BE2C (cell line): ENCODE data around the gene VAV3.
A peak's percentile ranks its signal among the peaks of the same experiment; 100 is the strongest.
"Not testable (repeated sequence)": the region's sequence is repeated elsewhere in the genome, so short reads cannot be mapped to it uniquely, and the experiment has no call there.

Experiments used
- DNase-seq: peaks from one replicate; pipeline ENCODE4 v3.0.0-alpha.2; 2020
- H3K27me3 ChIP-seq: fragments of 250-450 bp; sonication (Bioruptor Pico); 2 replicates; pipeline ENCODE4 v1.5.1; 2020; ENCODE audit warnings: mild to moderate bottlenecking
- H3K36me3 ChIP-seq: fragments of 250-450 bp; sonication (Bioruptor Pico); 2 replicates; pipeline ENCODE4 v1.5.1; 2020; ENCODE audit warnings: mild to moderate bottlenecking
- H3K4me1 ChIP-seq: fragments of 250-450 bp; sonication (Bioruptor Pico); 2 replicates; pipeline ENCODE4 v1.5.1; 2020
- H3K4me3 ChIP-seq: 2 replicates; pipeline ENCODE4 v1.5.1; 2011; ENCODE audit warnings: low read depth, low read length
- H3K9me3 ChIP-seq: fragments of 250-450 bp; sonication (Bioruptor Pico); 2 replicates; pipeline ENCODE4 v1.5.1; 2020
- CTCF ChIP-seq: IDR thresholded peaks from 2 replicates; pipeline ENCODE4 v1.5.1; 2012; ENCODE audit warnings: mild to moderate bottlenecking, low read depth, low read length

The VAV3 gene

DNA sequence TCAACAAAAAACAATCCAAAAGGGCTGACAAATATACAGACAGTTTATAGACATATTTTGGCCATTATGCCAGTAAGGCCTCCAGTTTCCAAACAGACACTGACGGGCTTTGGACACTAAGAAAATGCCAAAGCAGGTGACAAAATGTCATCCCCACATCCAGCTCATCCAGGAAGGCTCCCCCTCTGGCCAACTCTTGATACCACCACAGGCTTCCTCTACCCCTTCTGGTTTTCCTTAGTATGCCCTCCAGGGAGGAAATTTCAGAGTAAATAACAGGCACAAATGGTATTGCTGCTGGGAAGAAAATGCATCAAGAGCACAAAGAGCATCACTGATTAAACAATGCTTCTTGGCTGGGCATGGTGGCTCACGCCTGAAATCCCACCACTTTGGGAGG, 225.3 kb downstream of the VAV3 start:
- Histone ChIP-seq H3K4me3 (no peak overlapping the region), H3K36me3 (no peaks in the 10 kb centered on the region), H3K4me1 (no peaks in the 10 kb centered on the region)

DNA sequence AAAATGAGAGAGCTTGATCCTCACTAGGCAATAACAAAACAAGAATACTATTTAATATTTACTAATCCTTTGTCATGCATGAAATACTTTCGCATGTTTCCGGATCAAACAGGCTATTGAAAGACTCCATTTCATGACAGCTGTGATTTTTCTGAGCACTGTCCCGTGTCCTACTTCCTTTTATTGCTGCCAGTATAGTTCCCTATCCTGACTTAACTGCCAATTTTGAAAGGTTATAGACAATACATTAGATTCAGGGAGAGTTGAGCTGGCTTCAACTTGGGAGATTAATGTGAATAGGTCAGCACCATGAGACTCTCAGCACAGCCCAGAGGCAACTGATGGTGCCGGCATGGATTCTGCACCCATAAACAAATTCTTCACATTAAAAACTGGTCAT, 225.8 kb downstream of the VAV3 start:
- Histone ChIP-seq H3K4me1 (no peaks in the 10 kb centered on the region), H3K36me3 (no peaks in the 10 kb centered on the region), H3K27me3 (no peaks in the 10 kb centered on the region), H3K4me3 (no peak overlapping the region), H3K9me3 (no peaks in the 10 kb centered on the region)
- no peak for DNase-seq
- TF ChIP-seq CTCF, result no peak

More for the DNA sequence above, 225.3 kb downstream of the VAV3 start:
- Histone ChIP-seq H3K9me3 (no peaks in the 10 kb centered on the region), H3K27me3 (no peaks in the 10 kb centered on the region)
- DNase-seq, result no peak
- TF ChIP-seq CTCF, result peak; percentile 24; the same call in 1 of the 2 replicates

- H3K27me3 ChIP-seq, H3K4me3 ChIP-seq, DNase-seq, H3K9me3 ChIP-seq, H3K36me3 ChIP-seq, H3K4me1 ChIP-seq: not testable (repeated sequence)
These were observed 231.6 kb downstream of the VAV3 start for GRCh38 chr1:107733401-107733800.

GRCh38 chr1:107727866-107728265, 237.1 kb downstream of the VAV3 start:
- Histone ChIP-seq H3K27me3 (no peaks in the 10 kb centered on the region), H3K36me3 (no peaks in the 10 kb centered on the region), H3K9me3 (no peaks in the 10 kb centered on the region), H3K4me3 (no peak overlapping the region), H3K4me1 (peaks cover 20% of the 10 kb centered on the region)
- no peak for TF ChIP-seq CTCF
- peak; percentile 37 for DNase-seq

DNA sequence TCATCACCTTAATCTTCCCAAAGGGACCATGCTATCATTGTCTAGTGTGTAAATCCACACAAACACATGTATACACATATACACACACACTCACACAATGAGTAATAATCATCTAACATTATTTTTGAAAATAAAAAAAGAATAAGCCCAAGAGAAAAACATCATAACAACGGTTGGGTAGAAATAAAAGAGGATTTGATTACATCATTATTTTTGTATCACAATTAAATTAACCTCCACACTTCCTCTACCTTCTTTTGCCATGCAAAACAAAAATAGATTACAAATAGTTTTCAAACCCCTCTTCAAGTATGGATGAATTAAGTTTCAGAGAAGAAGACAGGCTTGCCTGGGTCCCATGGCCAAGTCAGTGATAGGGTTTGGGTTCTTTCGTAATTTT, 238.1 kb downstream of the VAV3 start:
- Histone ChIP-seq H3K4me3 (no peak overlapping the region), H3K4me1 (peaks cover 20% of the 10 kb centered on the region), H3K9me3 (no peaks in the 10 kb centered on the region), H3K27me3 (no peaks in the 10 kb centered on the region), H3K36me3 (no peaks in the 10 kb centered on the region)
- TF ChIP-seq CTCF, result no peak
- no peak for DNase-seq

DNA sequence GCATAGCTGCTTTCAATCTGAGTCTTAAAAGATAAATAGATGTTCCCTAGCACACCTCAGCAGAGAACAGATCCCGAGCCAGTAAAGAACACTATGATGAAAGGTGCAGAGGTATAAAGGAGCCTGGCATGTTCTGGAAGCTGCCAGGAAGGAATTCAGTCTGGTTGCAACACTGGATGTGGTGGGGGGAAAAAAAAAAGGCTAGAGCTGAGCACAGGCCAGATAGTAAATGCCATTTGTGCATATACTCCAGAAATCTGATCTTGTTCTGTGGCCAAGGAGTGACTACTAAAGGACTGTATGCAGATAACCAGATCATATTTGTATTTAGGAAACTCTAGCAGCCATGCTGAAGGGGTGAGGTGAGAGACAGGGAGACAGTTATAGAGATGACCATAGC, 240.3 kb downstream of the VAV3 start:
- peaks cover 20% of the 10 kb centered on the region for H3K4me1 ChIP-seq
- no peaks in the 10 kb centered on the region for H3K36me3 ChIP-seq
- no peaks in the 10 kb centered on the region for H3K27me3 ChIP-seq
- H3K9me3 ChIP-seq, result no peaks in the 10 kb centered on the region
- H3K4me3 ChIP-seq, result no peak overlapping the region
- no peak for TF ChIP-seq CTCF
- no peak for DNase-seq

DNA sequence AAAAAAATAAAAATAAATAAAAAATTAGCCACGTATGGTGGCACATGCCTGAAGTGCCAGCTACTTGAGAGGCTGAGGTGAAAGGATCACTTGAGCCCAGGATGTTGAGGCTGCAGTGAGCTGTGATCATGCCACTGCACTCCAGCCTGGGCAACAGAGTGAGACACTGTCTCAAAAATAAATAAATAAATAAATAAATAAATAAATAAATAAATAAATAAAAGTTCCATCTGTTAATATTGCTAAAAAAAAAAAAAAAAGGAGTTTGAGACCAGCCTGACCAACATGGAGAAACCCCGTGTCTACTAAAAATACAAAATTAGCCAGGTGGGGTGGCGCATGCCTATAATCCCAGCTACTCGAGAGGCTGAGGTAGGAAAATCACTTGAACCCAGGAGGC, 244.8 kb downstream of the VAV3 start:
- H3K36me3 ChIP-seq, H3K9me3 ChIP-seq, H3K27me3 ChIP-seq, H3K4me1 ChIP-seq, DNase-seq, H3K4me3 ChIP-seq: not testable (repeated sequence)
